WI38 (cell line): Measurements from ENCODE around the gene FRK.

Experiments used
- H3K4me3 ChIP-seq: 2 replicates; pipeline ENCODE4 v1.5.1; 2011; ENCODE audit warnings: low read depth, mild to moderate bottlenecking, control low read depth, low read length
- CTCF ChIP-seq: IDR thresholded peaks from 2 replicates; pipeline ENCODE4 v1.5.1; 2012; ENCODE audit warnings: low read depth, mild to moderate bottlenecking, control low read depth, low read length

The FRK gene

DNA sequence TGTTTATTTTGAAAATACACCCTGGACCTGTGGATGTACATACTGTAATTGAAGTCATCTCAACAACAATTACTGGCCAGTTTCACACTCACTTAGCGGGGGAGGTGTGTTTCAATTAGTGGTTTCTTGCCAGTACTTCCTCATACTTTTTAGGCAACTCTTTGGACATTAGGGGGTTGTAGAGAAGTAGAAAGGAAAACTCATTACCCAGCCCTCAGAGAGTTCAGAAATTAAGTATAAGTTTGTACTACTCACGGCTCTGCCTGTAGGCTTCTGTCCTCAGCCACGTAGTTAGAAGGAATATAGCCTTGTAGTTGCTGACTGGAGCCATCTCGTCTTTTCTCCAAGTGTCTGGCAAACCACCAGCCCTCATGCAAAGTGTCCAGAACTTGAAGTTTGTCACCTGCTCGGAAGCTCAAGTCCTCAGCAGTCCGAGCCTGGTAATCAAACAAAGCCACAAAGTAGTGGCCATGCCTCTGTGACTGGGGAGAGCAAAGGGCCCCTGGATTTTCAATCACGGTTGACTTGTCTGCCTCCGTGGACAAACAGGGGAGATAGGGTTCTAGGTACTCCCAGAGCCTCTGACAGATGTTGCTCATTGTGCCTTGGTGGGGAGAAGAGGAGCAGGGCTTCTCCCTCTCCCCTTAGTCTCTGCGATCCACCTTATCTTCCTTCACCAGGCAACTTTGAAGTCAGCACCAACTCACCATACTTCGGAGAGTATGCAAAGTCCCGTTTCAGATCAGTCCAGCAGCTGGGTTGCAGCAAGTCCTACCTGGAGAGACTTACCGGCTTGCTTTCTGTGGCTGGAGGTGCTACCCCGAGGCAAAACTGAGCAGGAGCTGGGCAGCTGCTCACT, 749 bp downstream of the FRK start:
- peak overlapping the region; percentile 37 for H3K4me3 ChIP-seq
- TF ChIP-seq CTCF: no peak

GRCh38 chr6:116057766-116058165, 2.9 kb downstream of the FRK start:
- TF ChIP-seq CTCF: no peak
- no peak overlapping the region for H3K4me3 ChIP-seq

GRCh38 chr6:116055513-116055912, 5.2 kb downstream of the FRK start:
- TF ChIP-seq CTCF: no peak
- H3K4me3 ChIP-seq: no peak overlapping the region

DNA sequence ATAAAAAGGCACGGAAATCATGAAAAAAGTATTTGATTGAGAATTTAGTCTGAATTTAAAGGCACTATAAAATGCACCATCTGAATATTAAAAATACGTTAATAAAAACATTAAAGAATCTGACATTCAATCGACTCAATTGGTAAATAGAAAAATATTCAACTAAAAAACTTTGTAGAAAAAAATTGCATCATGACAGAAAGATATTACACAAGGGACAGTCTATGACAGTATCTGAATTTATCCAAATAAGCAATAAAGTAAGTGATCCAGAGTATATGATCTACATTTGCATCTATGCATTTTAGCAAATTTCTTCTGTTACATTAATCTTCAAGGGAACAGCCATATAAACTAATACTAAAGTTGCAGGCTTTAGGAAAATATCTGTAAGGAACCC, 9.4 kb downstream of the FRK start:
- H3K4me3 ChIP-seq: no peak overlapping the region
- TF ChIP-seq CTCF: no peak

DNA sequence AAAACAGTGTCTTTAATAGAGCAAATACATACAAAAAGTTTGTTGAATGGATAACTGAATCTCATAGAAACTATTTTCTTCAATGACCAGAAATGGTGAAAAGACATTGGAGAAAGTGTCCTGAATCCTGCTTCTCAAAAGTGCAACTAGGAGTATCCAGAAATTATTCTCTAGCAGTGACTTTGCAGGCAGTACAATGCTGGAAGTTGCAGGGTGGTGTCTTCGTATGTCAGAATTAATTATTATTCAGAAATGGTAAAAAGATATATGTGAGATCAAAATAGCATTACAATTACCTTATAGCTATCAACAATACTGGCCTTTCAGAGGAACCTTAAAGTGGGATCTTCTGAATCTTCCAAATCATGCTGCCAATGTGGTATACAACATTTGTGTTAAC, 10.0 kb downstream of the FRK start:
- TF ChIP-seq CTCF: no peak
- no peak overlapping the region for H3K4me3 ChIP-seq

DNA sequence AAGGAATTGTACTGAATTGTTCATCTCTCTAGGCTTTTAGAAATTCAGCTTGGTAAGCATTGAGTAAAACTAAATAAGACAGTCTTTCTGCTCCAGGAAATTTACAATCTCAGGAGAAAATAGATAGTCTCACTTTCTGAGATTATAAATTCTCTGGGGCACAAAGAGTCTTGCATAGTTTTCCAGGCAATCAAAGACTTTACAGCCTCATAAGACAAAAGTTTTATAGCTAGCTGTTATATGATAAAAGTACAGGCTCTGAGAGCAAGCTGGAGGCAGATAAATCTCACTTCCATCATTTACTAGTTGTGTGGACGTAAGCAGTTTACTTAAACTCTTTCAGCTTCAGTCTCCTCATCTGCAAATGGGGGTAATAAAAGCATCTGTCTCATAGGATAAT, 11.4 kb downstream of the FRK start:
- no peak overlapping the region for H3K4me3 ChIP-seq
- TF ChIP-seq CTCF: no peak

GRCh38 chr6:116047173-116047933, 13.3 kb downstream of the FRK start:
- no peak overlapping the region for H3K4me3 ChIP-seq
- TF ChIP-seq CTCF: no peak
